WERI-Rb-1 (cell line): ENCODE results near the gene IL6.
"Not testable (repeated sequence)": the region's sequence is repeated elsewhere in the genome, so short reads cannot be mapped to it uniquely, and the experiment has no call there.

Experiments
- DNase-seq: peaks from one replicate; pipeline ENCODE4 v3.0.0-alpha.2; 2020
- H3K27ac ChIP-seq: fragments of 250-450 bp; sonication (Bioruptor Pico); 2 replicates; pipeline ENCODE4 v1.5.1; 2020; ENCODE audit warnings: mild to moderate bottlenecking, moderate library complexity
- H3K27me3 ChIP-seq: fragments of 250-450 bp; sonication (Bioruptor Pico); 2 replicates; pipeline ENCODE4 v1.5.1; 2021; ENCODE audit warnings: mild to moderate bottlenecking, low read depth, moderate library complexity; ENCODE audit not compliant: insufficient read depth, severe bottlenecking
- H3K36me3 ChIP-seq: fragments of 250-450 bp; sonication (Bioruptor Pico); 2 replicates; pipeline ENCODE4 v1.5.1; 2020; ENCODE audit warnings: mild to moderate bottlenecking, moderate library complexity
- H3K4me3 ChIP-seq: 2 replicates; pipeline ENCODE4 v1.5.1; 2011; ENCODE audit warnings: low read depth, mild to moderate bottlenecking, control low read depth, low read length
- H3K9me3 ChIP-seq: fragments of 250-450 bp; sonication (Bioruptor Pico); 2 replicates; pipeline ENCODE4 v1.5.1; 2021; ENCODE audit warnings: mild to moderate bottlenecking, moderate library complexity; ENCODE audit not compliant: severe bottlenecking
- CTCF ChIP-seq: IDR thresholded peaks from 2 replicates; pipeline ENCODE4 v1.5.1; 2011; ENCODE audit warnings: low read depth, mild to moderate bottlenecking, control low read depth, inconsistent platforms, low read length

IL6 gene

GRCh38 chr7:22702516-22702915, 24.5 kb upstream of the IL6 start:
- Histone ChIP-seq H3K27me3 (no peaks in the 10 kb centered on the region), H3K9me3 (no peaks in the 10 kb centered on the region), H3K36me3 (no peaks in the 10 kb centered on the region), H3K4me3 (no peak overlapping the region), H3K27ac (no peak overlapping the region)
- no peak for DNase-seq
- TF ChIP-seq CTCF: no peak

GRCh38 chr7:22703107-22703855, 23.7 kb upstream of the IL6 start:
- not testable (repeated sequence) for H3K27ac ChIP-seq, H3K27me3 ChIP-seq, H3K36me3 ChIP-seq, DNase-seq, H3K4me3 ChIP-seq, H3K9me3 ChIP-seq

- not testable (repeated sequence) for H3K27me3 ChIP-seq, H3K9me3 ChIP-seq, H3K4me3 ChIP-seq, H3K27ac ChIP-seq, H3K36me3 ChIP-seq, DNase-seq
These were observed 22.9 kb upstream of the IL6 start for GRCh38 chr7:22703978-22704610.

GRCh38 chr7:22704722-22705121, 22.3 kb upstream of the IL6 start:
- H3K27ac ChIP-seq, DNase-seq, H3K4me3 ChIP-seq, H3K27me3 ChIP-seq, H3K9me3 ChIP-seq, H3K36me3 ChIP-seq: not testable (repeated sequence)

- not testable (repeated sequence) for H3K36me3 ChIP-seq, DNase-seq, H3K27me3 ChIP-seq, H3K27ac ChIP-seq, H3K9me3 ChIP-seq, H3K4me3 ChIP-seq
These were observed 21.1 kb upstream of the IL6 start for GRCh38 chr7:22705874-22706273.

- not testable (repeated sequence) for H3K9me3 ChIP-seq, H3K36me3 ChIP-seq, H3K4me3 ChIP-seq, DNase-seq, H3K27ac ChIP-seq, H3K27me3 ChIP-seq
These were observed 19.8 kb upstream of the IL6 start for GRCh38 chr7:22707026-22707691.

- not testable (repeated sequence) for DNase-seq, H3K4me3 ChIP-seq, H3K36me3 ChIP-seq, H3K27ac ChIP-seq, H3K9me3 ChIP-seq, H3K27me3 ChIP-seq
These were observed 18.8 kb upstream of the IL6 start for GRCh38 chr7:22708214-22708613.

GRCh38 chr7:22708677-22709061, 18.3 kb upstream of the IL6 start:
- not testable (repeated sequence) for H3K36me3 ChIP-seq, H3K27me3 ChIP-seq, H3K27ac ChIP-seq, H3K9me3 ChIP-seq, DNase-seq, H3K4me3 ChIP-seq

- not testable (repeated sequence) for H3K9me3 ChIP-seq, H3K4me3 ChIP-seq, H3K27ac ChIP-seq, DNase-seq, H3K27me3 ChIP-seq, H3K36me3 ChIP-seq
These were observed 17.8 kb upstream of the IL6 start for GRCh38 chr7:22709062-22709829.
